Muscle layer of colon (tissue), 2 donors: ENCODE measurements around the gene STAC2.

Experiments used
- H3K27ac ChIP-seq: one replicate; pipeline ENCODE4 v1.7.0; 2013; ENCODE audit warnings: low read depth, mild to moderate bottlenecking, low read length, moderate library complexity
- H3K27me3 ChIP-seq, 2 donors: one replicate each; pipeline ENCODE4 v1.7.0; 2013; ENCODE audit warnings: low read length in 2 of 2, mild to moderate bottlenecking in 2 of 2; ENCODE audit not compliant: insufficient read depth in 2 of 2, control insufficient read depth in 1 of 2
- H3K36me3 ChIP-seq: one replicate; pipeline ENCODE4 v1.7.0; 2013; ENCODE audit warnings: mild to moderate bottlenecking, low read length; ENCODE audit not compliant: insufficient read depth
- H3K4me1 ChIP-seq: one replicate; pipeline ENCODE4 v1.7.0; 2013; ENCODE audit warnings: mild to moderate bottlenecking, low read length; ENCODE audit not compliant: insufficient read depth
- H3K4me3 ChIP-seq, 2 donors: one replicate each; pipeline ENCODE4 v1.7.0; 2013; ENCODE audit warnings: low read length in 2 of 2, low read depth in 1 of 2, mild to moderate bottlenecking in 1 of 2, moderate library complexity in 1 of 2
- H3K9ac ChIP-seq: one replicate; pipeline ENCODE4 v1.7.0; 2013; ENCODE audit warnings: low read length
- H3K9me3 ChIP-seq: one replicate; pipeline ENCODE4 v1.7.0; 2013; ENCODE audit warnings: mild to moderate bottlenecking, low read length
- donor health status: abdominal sarcoma.
- donor health status: Adenocarcinoma of cecum.

The STAC2 gene

DNA sequence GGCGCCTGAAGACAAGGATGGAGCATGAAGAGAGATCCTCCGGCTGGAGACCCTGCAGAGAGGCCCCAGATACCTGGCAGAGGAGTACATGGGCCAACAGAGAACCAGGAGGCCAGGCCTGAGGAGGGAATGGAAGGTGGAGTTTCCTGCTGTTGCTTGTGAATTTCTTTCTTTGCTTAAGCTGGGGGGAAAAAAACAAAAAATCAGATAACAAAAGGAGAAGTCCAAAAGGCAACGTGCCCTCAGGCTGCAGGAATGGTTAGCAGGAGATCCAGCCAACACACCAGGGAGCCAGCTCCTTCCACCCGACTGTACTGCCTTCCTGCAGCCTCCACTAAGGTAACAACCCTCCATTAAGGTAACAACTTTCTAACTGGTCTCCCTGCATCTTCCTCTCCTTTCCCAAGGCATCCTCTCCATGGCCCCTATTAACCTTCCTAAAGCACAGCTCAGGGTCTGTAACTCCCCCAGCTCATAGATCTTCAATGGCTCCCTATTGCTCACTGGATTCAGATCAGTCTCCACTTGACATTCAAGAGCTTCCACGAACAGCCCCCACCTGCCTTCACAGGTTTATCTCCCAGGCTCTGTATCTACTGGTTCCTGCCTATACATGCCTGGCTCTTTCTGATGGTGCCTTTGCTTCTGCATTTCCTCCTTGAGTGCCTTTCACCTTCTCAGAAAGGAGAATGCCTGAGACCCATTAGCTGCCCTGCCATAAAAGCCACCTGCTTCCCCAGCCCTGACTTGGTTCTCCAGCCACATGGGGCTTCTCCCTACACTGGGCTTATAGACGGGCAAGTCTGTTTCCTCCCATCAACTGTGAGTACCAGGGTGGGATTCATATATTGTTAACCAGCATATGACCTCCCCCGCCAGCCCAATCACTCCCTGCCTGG, 59.1 kb downstream of the STAC2 start:
- H3K36me3 ChIP-seq = no peaks in the 10 kb centered on the region
- no peak overlapping the region for H3K27ac ChIP-seq
- no peak overlapping the region for H3K9ac ChIP-seq
- H3K27me3 ChIP-seq = no peaks in the 10 kb centered on the region
- no peak overlapping the region for H3K4me3 ChIP-seq
- no peaks in the 10 kb centered on the region for H3K9me3 ChIP-seq
- peaks cover 5% of the 10 kb centered on the region for H3K4me1 ChIP-seq

DNA sequence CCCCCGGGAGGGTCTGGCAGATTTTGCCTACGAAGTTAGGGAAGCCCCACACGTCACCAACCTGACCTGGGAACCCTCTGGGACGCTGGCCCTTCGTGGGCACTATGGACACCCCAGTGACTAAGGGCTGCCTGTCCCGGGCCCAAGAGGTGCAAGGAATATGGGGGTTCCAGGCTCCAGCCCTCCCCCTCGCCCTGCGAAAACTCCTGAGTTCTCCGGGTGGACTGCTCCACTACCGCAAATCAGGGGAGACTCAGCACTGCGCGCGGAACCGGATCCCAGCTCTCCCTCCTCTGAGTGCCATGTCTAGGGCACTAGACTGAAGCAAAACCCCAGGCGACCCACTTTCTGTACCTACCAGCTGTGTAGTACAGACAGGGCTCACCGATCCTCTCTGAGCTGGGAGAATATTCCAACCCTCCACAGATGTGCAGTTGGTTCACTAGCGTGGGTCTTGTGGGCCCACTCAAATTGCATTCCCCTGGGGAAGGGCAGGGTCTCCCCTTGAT, 59.9 kb downstream of the STAC2 start, which contains the start of gene ARL5C:
TSS of gene ARL5C (minus strand) at position 321 of the 509 bp plus-strand sequence. CDS start 401 bp downstream, outside the sequence.
- Histone ChIP-seq H3K9me3 (no peaks in the 10 kb centered on the region), H3K9ac (peak within 1 kb of the TSS; percentile 87), H3K27me3 (no peaks in the 10 kb centered on the region), H3K27ac (peak within 1 kb of the TSS; percentile 41), H3K4me1 (peaks cover 5% of the 10 kb centered on the region), H3K4me3 (peak within 1 kb of the TSS; percentile 9 to 94), H3K36me3 (no peaks in the 10 kb centered on the region)

DNA sequence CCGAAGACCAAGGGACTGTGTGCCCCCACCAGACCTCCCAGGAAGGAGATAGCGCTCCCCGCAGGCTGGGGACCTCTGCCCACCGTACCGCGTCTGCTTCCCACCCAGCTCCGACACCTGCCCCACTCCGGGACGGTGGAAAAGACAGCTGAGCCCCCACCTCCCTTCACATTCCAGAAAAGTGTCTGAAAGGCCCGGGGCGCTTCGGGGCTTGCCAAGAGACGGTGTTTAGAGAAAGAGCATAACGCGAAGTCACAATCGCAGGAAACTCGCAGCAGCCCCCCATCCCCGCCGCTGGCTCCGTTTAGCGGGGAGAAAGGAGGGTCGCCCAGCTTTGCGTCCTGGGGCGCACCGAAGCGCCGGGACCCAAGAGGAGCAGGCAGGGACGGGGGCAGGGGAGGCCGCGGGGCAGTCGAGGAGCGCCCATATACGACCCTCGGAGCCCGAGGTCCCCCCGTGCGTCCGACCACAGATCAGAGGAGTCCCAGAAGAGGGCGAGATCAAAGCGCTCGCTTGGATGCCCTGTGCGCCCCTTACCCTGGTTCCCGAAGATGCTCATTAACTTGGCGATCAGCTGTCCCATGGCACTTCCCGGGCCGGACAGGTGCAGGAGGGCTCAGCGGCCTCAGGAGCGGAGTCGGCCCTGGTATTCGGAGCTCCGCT, 60.4 kb downstream of the STAC2 start:
- Histone ChIP-seq H3K4me1 (peaks cover 5% of the 10 kb centered on the region), H3K27me3 (no peaks in the 10 kb centered on the region), H3K9me3 (no peaks in the 10 kb centered on the region), H3K4me3 (peak overlapping the region; percentile 9 to 94), H3K27ac (peak overlapping the region; percentile 41), H3K9ac (peak overlapping the region; percentile 87), H3K36me3 (no peaks in the 10 kb centered on the region)

DNA sequence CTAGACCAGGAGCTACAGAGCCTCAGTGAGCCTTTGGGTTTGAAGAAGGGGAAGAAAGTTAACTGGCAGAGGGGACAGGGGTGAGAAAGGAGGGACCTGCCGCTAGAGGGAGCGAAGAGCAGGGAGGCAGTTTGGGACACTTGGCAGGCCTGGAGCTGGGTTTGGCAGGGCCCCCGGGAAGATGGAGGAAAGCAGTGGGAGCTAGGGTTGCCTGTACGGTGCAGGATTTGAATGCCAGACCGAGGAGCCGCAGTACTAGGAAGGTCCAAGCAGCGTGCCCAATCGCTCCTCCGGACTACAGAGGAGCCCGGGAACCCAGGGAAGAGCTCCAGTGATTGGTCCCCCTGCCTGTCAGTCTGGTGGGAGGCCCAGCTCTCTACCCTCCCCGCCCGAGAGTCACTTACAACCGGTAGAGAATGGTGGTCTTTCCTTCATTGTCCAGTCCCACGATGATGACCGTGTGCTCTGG, 61.0 kb downstream of the STAC2 start:
- Histone ChIP-seq H3K4me3 (peak overlapping the region; percentile 9 to 94), H3K27me3 (no peaks in the 10 kb centered on the region), H3K9me3 (no peaks in the 10 kb centered on the region), H3K9ac (peak overlapping the region; percentile 87), H3K4me1 (peaks cover 5% of the 10 kb centered on the region), H3K36me3 (no peaks in the 10 kb centered on the region), H3K27ac (peak overlapping the region; percentile 41)

DNA sequence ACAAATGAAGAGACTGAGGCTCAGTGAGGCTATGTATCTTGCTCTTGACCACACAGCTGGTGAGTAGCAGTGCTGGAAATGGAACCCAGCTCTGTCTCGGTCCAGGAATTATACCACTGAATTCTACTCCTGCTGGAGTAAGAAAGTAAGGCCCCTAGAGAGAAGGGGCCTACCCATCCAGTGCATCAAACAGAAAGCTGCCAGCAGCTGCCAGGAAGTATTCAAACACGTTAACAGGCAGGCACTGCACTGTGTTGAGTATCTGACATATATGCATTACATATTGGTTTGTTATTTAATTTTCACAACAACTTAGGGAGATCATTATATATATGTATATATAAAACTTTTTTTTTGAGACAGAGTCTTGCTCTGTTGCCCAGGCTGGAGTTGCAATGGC, 63.8 kb downstream of the STAC2 start:
- peaks cover 2% of the 10 kb centered on the region for H3K4me1 ChIP-seq
- H3K9ac ChIP-seq = no peak overlapping the region
- H3K27ac ChIP-seq = no peak overlapping the region

More for the DNA sequence above, 63.8 kb downstream of the STAC2 start:
- Histone ChIP-seq H3K4me3 (no peak overlapping the region), H3K36me3 (no peaks in the 10 kb centered on the region), H3K27me3 (no peaks in the 10 kb centered on the region), H3K9me3 (no peaks in the 10 kb centered on the region)
